Loucy (cell line): ENCODE results near the gene PLA2G4D.

Source experiments
- H2AFZ ChIP-seq: fragments of 200-600 bp; sonication (generic); 2 replicates; pipeline ENCODE4 v1.6.0; 2016; ENCODE audit warnings: antibody characterized with exemption, mild to moderate bottlenecking, low read length, moderate library complexity
- H3F3A ChIP-seq: fragments of 200-600 bp; 2 replicates; pipeline ENCODE4 v1.6.0; 2016; ENCODE audit warnings: antibody characterized with exemption, low read depth, mild to moderate bottlenecking
- H3K27me3 ChIP-seq: fragments of 200-600 bp; sonication (generic); 2 replicates; pipeline ENCODE4 v1.6.1; 2014; ENCODE audit warnings: low read length, mild to moderate bottlenecking; ENCODE audit not compliant: insufficient read depth, poor library complexity, severe bottlenecking
- H3K36me3 ChIP-seq: fragments of 200-600 bp; sonication (generic); 2 replicates; pipeline ENCODE4 v1.6.1; 2016; ENCODE audit warnings: low read length; ENCODE audit not compliant: insufficient read depth
- H3K4me1 ChIP-seq: fragments of 200-600 bp; sonication (generic); 2 replicates; pipeline ENCODE4 v1.5.1; 2014; ENCODE audit warnings: low read length, mild to moderate bottlenecking; ENCODE audit not compliant: insufficient read depth, poor library complexity, severe bottlenecking
- H3K4me2 ChIP-seq: fragments of 200-600 bp; sonication (generic); 2 replicates; pipeline ENCODE4 v1.6.0; 2014; ENCODE audit warnings: antibody characterized with exemption, low read length, low read depth, mild to moderate bottlenecking; ENCODE audit not compliant: poor library complexity, severe bottlenecking
- H3K4me3 ChIP-seq: fragments of 200-600 bp; sonication (generic); 2 replicates; pipeline ENCODE4 v1.5.1; 2014; ENCODE audit warnings: low read length, mild to moderate bottlenecking, mixed read lengths; ENCODE audit not compliant: poor library complexity, severe bottlenecking
- H3K79me2 ChIP-seq: fragments of 200-600 bp; sonication (generic); 2 replicates; pipeline ENCODE4 v1.6.1; 2014; ENCODE audit warnings: low read length; ENCODE audit not compliant: insufficient read depth
- H3K9ac ChIP-seq: fragments of 200-600 bp; sonication (generic); 2 replicates; pipeline ENCODE4 v1.6.0; 2014; ENCODE audit warnings: mild to moderate bottlenecking, low read depth, low read length, moderate library complexity; ENCODE audit not compliant: poor library complexity, severe bottlenecking
- H3K9me2 ChIP-seq: fragments of 200-600 bp; sonication (generic); replicated peaks from 2 replicates; pipeline ENCODE4 v1.6.1; 2016; ENCODE audit warnings: low read depth, low read length, mixed read lengths
- H3K9me3 ChIP-seq: fragments of 200-600 bp; sonication (generic); 2 replicates; pipeline ENCODE4 v1.6.1; 2014; ENCODE audit warnings: mild to moderate bottlenecking, antibody characterized with exemption, low read length, low read depth; ENCODE audit not compliant: insufficient read depth
- H4K20me1 ChIP-seq: fragments of 200-600 bp; sonication (generic); 2 replicates; pipeline ENCODE4 v1.6.0; 2014; ENCODE audit warnings: antibody characterized with exemption, low read length, mild to moderate bottlenecking; ENCODE audit not compliant: insufficient read depth, poor library complexity, severe bottlenecking
- CTCF ChIP-seq: fragments of 200-600 bp; sonication (generic); conservative IDR thresholded peaks from 2 replicates; pipeline ENCODE4 v1.5.1; 2014; ENCODE audit warnings: mild to moderate bottlenecking, antibody characterized with exemption, low read length
- EZH2phosphoT487 ChIP-seq: fragments of 200-600 bp; IDR thresholded peaks from 2 replicates; pipeline ENCODE4 v1.6.1; 2018; ENCODE audit warnings: antibody characterized with exemption, mild to moderate bottlenecking, moderate library complexity, borderline replicate concordance

Gene PLA2G4D

GRCh38 chr15:42059661-42060476 is 34.5 kb downstream of the PLA2G4D start:
- H3K9ac ChIP-seq = no peak overlapping the region
- H3F3A ChIP-seq = no peaks in the 10 kb centered on the region; the same call in 1 of the 2 replicates
- no peaks in the 10 kb centered on the region for H3K9me3 ChIP-seq
- H4K20me1 ChIP-seq = no peaks in the 10 kb centered on the region
- no peak overlapping the region for H3K4me2 ChIP-seq
- H3K36me3 ChIP-seq = no peaks in the 10 kb centered on the region
- peaks cover 9% of the 10 kb centered on the region for H3K4me1 ChIP-seq
- H3K79me2 ChIP-seq = no peaks in the 10 kb centered on the region
- H3K4me3 ChIP-seq = no peak overlapping the region
- H3K9me2 ChIP-seq = no peaks in the 10 kb centered on the region
- no peaks in the 10 kb centered on the region for H3K27me3 ChIP-seq
- TF ChIP-seq CTCF (peak; percentile 98), EZH2phosphoT487 (no peak)
- peak overlapping the region; percentile 14; the same call in 1 of the 2 replicates for H2AFZ ChIP-seq

GRCh38 chr15:42058791-42059190 is 35.6 kb downstream of the PLA2G4D start:
- TF ChIP-seq EZH2phosphoT487 = no peak
- no peak for TF ChIP-seq CTCF
- H3K4me3 ChIP-seq = no peak overlapping the region

GRCh38 chr15:42057799-42058646 is 36.3 kb downstream of the PLA2G4D start:
- Histone ChIP-seq H4K20me1 (no peaks in the 10 kb centered on the region), H3K9me2 (no peaks in the 10 kb centered on the region), H3K4me1 (peaks cover 6% of the 10 kb centered on the region), H3K27me3 (no peaks in the 10 kb centered on the region), H3K4me3 (no peak overlapping the region), H3K79me2 (no peaks in the 10 kb centered on the region), H3K36me3 (no peaks in the 10 kb centered on the region), H3K9ac (no peak overlapping the region), H3K9me3 (no peaks in the 10 kb centered on the region), H2AFZ (peak overlapping the region; percentile 92; the same call in 1 of the 2 replicates), H3K4me2 (no peak overlapping the region), H3F3A (no peaks in the 10 kb centered on the region; the same call in 1 of the 2 replicates)
- no peak for TF ChIP-seq EZH2phosphoT487
- TF ChIP-seq CTCF = no peak

More at GRCh38 chr15:42058791-42059190, 35.6 kb downstream of the PLA2G4D start:
- Histone ChIP-seq H3K79me2 (no peaks in the 10 kb centered on the region), H3K4me1 (peaks cover 6% of the 10 kb centered on the region), H3K9ac (no peak overlapping the region), H3K27me3 (no peaks in the 10 kb centered on the region), H3K36me3 (no peaks in the 10 kb centered on the region), H3K9me2 (no peaks in the 10 kb centered on the region), H3K9me3 (no peaks in the 10 kb centered on the region), H4K20me1 (no peaks in the 10 kb centered on the region), H3K4me2 (no peak overlapping the region), H3F3A (no peaks in the 10 kb centered on the region; the same call in 1 of the 2 replicates), H2AFZ (no peak overlapping the region)
